HFFc6 (cell line): ENCODE data around the gene CHSY3. TPM values are rescaled to one million over a fixed set of nuclear protein-coding genes. Genes with fewer than 3 reads are reported as not detected.

Experiments used
- DNase-seq: peaks from one replicate; pipeline ENCODE4 v3.0.0-alpha.2; 2018
- H3K27ac Mint-ChIP-seq: 2 replicates; pipeline ENCODE4 v1.8.0; 2020; ENCODE audit warnings: mild to moderate bottlenecking, mixed read lengths
- H3K27me3 Mint-ChIP-seq: 2 replicates; pipeline ENCODE4 v1.8.0; 2021; ENCODE audit warnings: mild to moderate bottlenecking, moderate library complexity, mixed read lengths; ENCODE audit not compliant: insufficient read depth
- H3K36me3 Mint-ChIP-seq: 2 replicates; pipeline ENCODE4 v1.8.0; 2021; ENCODE audit warnings: low read depth, mixed read lengths
- H3K4me1 Mint-ChIP-seq: 2 replicates; pipeline ENCODE4 v1.8.0; 2020; ENCODE audit warnings: low read depth, mixed read lengths
- H3K4me3 Mint-ChIP-seq: 2 replicates; pipeline ENCODE4 v1.8.0; 2020; ENCODE audit warnings: mild to moderate bottlenecking, moderate library complexity, mixed read lengths
- H3K9me3 Mint-ChIP-seq: 2 replicates; pipeline ENCODE4 v1.8.0; 2020; ENCODE audit warnings: mild to moderate bottlenecking, mixed read lengths
- CTCF ChIP-seq: fragments of 200-600 bp; sonication (generic); IDR thresholded peaks from 2 replicates; pipeline ENCODE4 v1.5.0; 2021; ENCODE audit warnings: antibody characterized with exemption, mild to moderate bottlenecking
- total RNA-seq, 6 experiments: library from RNA; stranded (reverse); fragmentation: NEBNext Ultra II Directional; extraction: Animal tissue kit (Norgen Biotek cat#: 25700); gene quantifications; 2 replicates in 1 of 6; 3 replicates in 5 of 6; pipeline ENCODE4 v1.2.3, GENCODE V29; 2021

The CHSY3 gene
- total RNA-seq, 6 experiments from 2014 or later, result 0.07 to 0.19 (median 0.07) TPM; not detected in 2

- Mint-ChIP-seq H3K4me3 (no peak overlapping the region), H3K9me3 (peaks cover under 1% of the 10 kb centered on the region; the same call in 1 of the 2 replicates), H3K36me3 (no peaks in the 10 kb centered on the region), H3K27me3 (no peaks in the 10 kb centered on the region), H3K27ac (no peak overlapping the region), H3K4me1 (no peaks in the 10 kb centered on the region)
- TF ChIP-seq CTCF, result peak; percentile 60
- DNase-seq, result no peak
These were observed 204.9 kb downstream of the CHSY3 start for GRCh38 chr5:130109152-130109551.

GRCh38 chr5:130110328-130110727 lies 206.1 kb downstream of the CHSY3 start:
- Mint-ChIP-seq H3K27ac (no peak overlapping the region), H3K4me1 (no peaks in the 10 kb centered on the region), H3K9me3 (peaks cover 12% of the 10 kb centered on the region; the same call in 1 of the 2 replicates), H3K4me3 (no peak overlapping the region), H3K27me3 (no peaks in the 10 kb centered on the region), H3K36me3 (no peaks in the 10 kb centered on the region)
- no peak for TF ChIP-seq CTCF
- no peak for DNase-seq

GRCh38 chr5:130111746-130112145 lies 207.5 kb downstream of the CHSY3 start:
- H3K4me1 Mint-ChIP-seq, result no peaks in the 10 kb centered on the region
- H3K27ac Mint-ChIP-seq, result no peak overlapping the region
- H3K27me3 Mint-ChIP-seq, result no peaks in the 10 kb centered on the region
- no peak for TF ChIP-seq CTCF
- no peak for DNase-seq
- no peak overlapping the region for H3K4me3 Mint-ChIP-seq
- peaks cover 26% of the 10 kb centered on the region for H3K9me3 Mint-ChIP-seq
- H3K36me3 Mint-ChIP-seq, result no peaks in the 10 kb centered on the region

GRCh38 chr5:130112246-130112645 lies 208.0 kb downstream of the CHSY3 start:
- no peaks in the 10 kb centered on the region for H3K27me3 Mint-ChIP-seq
- no peaks in the 10 kb centered on the region for H3K36me3 Mint-ChIP-seq
- H3K27ac Mint-ChIP-seq, result no peak overlapping the region
- DNase-seq, result no peak
- no peak overlapping the region for H3K4me3 Mint-ChIP-seq
- TF ChIP-seq CTCF, result no peak
- peaks cover 31% of the 10 kb centered on the region for H3K9me3 Mint-ChIP-seq
- no peaks in the 10 kb centered on the region for H3K4me1 Mint-ChIP-seq

- no peak for DNase-seq
- Mint-ChIP-seq H3K4me1 (no peaks in the 10 kb centered on the region), H3K9me3 (peaks cover 48% of the 10 kb centered on the region), H3K27ac (no peak overlapping the region), H3K27me3 (no peaks in the 10 kb centered on the region), H3K36me3 (no peaks in the 10 kb centered on the region), H3K4me3 (no peak overlapping the region)
- no peak for TF ChIP-seq CTCF
These were observed 211.4 kb downstream of the CHSY3 start for GRCh38 chr5:130115686-130116085.

- no peak for DNase-seq
- no peaks in the 10 kb centered on the region for H3K27me3 Mint-ChIP-seq
- no peak overlapping the region for H3K4me3 Mint-ChIP-seq
- H3K36me3 Mint-ChIP-seq, result no peaks in the 10 kb centered on the region
- H3K27ac Mint-ChIP-seq, result no peak overlapping the region
- H3K9me3 Mint-ChIP-seq, result peaks cover 54% of the 10 kb centered on the region
- H3K4me1 Mint-ChIP-seq, result no peaks in the 10 kb centered on the region
- TF ChIP-seq CTCF, result no peak
These were observed 212.2 kb downstream of the CHSY3 start for GRCh38 chr5:130116462-130116861.
